ENCODE measurements around the gene ANXA2.

ANXA2 gene

GRCh38 chr15:60376677-60377095 is 21.1 kb downstream of the ANXA2 start:
- Histone ChIP-seq H3K4me2 (ENCODE audit: low read length) (no peak overlapping the region), H3K4me3 (ENCODE audit: low read length) (no peak overlapping the region), H3K27me3 (ENCODE audit: low read depth, low read length) (no peaks in the 10 kb centered on the region), H3K9me3 (ENCODE audit: insufficient read depth, low read length) (no peaks in the 10 kb centered on the region), H3K27ac (ENCODE audit: low read length) (no peak overlapping the region), H3K4me1 (ENCODE audit: low read length) (no peaks in the 10 kb centered on the region), H4K20me1 (ENCODE audit: insufficient read depth, low read length) (peaks cover 8% of the 10 kb centered on the region; the same call in 1 of the 2 replicates), H2AFZ (ENCODE audit: low read depth, low read length) (no peak overlapping the region), H3K9ac (ENCODE audit: low read length) (no peak overlapping the region), H3K36me3 (replicated peaks; ENCODE audit: low read depth, low read length) (peaks cover 35% of the 10 kb centered on the region), H3K79me2 (ENCODE audit: low read length) (no peaks in the 10 kb centered on the region)
- TF ChIP-seq, protein P1, sequence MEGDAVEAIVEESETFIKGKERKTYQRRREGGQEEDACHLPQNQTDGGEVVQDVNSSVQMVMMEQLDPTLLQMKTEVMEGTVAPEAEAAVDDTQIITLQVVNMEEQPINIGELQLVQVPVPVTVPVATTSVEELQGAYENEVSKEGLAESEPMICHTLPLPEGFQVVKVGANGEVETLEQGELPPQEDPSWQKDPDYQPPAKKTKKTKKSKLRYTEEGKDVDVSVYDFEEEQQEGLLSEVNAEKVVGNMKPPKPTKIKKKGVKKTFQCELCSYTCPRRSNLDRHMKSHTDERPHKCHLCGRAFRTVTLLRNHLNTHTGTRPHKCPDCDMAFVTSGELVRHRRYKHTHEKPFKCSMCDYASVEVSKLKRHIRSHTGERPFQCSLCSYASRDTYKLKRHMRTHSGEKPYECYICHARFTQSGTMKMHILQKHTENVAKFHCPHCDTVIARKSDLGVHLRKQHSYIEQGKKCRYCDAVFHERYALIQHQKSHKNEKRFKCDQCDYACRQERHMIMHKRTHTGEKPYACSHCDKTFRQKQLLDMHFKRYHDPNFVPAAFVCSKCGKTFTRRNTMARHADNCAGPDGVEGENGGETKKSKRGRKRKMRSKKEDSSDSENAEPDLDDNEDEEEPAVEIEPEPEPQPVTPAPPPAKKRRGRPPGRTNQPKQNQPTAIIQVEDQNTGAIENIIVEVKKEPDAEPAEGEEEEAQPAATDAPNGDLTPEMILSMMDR (IDR thresholded peaks at IDR 0.05; ENCODE audit: low read depth, low read length) = no peak
- TF ChIP-seq EZH2phosphoT487 (IDR thresholded peaks at IDR 0.05; ENCODE audit: low read depth) = no peak

GRCh38 chr15:60375306-60375705 is 22.5 kb downstream of the ANXA2 start:
- Histone ChIP-seq H3K27me3 (ENCODE audit: low read depth, low read length) (no peaks in the 10 kb centered on the region), H2AFZ (ENCODE audit: low read depth, low read length) (no peak overlapping the region), H3K4me3 (ENCODE audit: low read length) (no peak overlapping the region), H3K9me3 (ENCODE audit: insufficient read depth, low read length) (no peaks in the 10 kb centered on the region), H3K9ac (ENCODE audit: low read length) (no peak overlapping the region), H4K20me1 (ENCODE audit: insufficient read depth, low read length) (peaks cover 4% of the 10 kb centered on the region; the same call in 1 of the 2 replicates), H3K27ac (ENCODE audit: low read length) (no peak overlapping the region), H3K4me1 (ENCODE audit: low read length) (no peaks in the 10 kb centered on the region), H3K36me3 (replicated peaks; ENCODE audit: low read depth, low read length) (peaks cover 35% of the 10 kb centered on the region), H3K79me2 (ENCODE audit: low read length) (no peaks in the 10 kb centered on the region), H3K4me2 (ENCODE audit: low read length) (no peak overlapping the region)
- TF ChIP-seq EZH2phosphoT487 (IDR thresholded peaks at IDR 0.05; ENCODE audit: low read depth) = no peak
- TF ChIP-seq, protein P1 (IDR thresholded peaks at IDR 0.05; ENCODE audit: low read depth, low read length) = no peak

DNA sequence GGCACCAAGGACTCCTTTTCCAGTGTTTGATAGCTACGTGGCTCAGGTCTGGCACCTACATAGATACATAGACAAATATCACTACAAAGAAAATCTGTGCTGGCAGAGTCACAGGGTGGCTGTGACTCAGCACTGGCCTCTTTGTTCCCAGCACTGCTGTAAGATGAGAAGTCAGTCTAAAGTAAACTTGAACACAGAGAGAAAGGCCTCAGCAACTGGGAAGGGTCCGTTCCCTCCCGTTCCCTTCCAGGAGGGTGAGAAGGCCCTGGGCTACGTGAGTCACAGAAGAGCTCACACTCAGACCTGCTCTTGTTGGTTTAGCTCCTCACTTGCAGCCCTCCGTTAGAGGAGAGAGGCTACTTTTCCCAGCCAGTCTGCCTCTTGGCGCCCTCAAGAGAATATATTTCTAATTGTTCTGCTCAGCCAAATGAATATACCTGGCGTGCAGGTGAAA is 23.1 kb downstream of the ANXA2 start:
- TF ChIP-seq EZH2phosphoT487 (IDR thresholded peaks at IDR 0.05; ENCODE audit: low read depth) = no peak
- TF ChIP-seq, protein P1 (IDR thresholded peaks at IDR 0.05; ENCODE audit: low read depth, low read length) = no peak
- H3K36me3 ChIP-seq (replicated peaks; ENCODE audit: low read depth, low read length) = peaks cover 32% of the 10 kb centered on the region
- no peaks in the 10 kb centered on the region for H3K4me1 ChIP-seq (ENCODE audit: low read length)
- H3K79me2 ChIP-seq (ENCODE audit: low read length) = no peaks in the 10 kb centered on the region
- H3K4me3 ChIP-seq (ENCODE audit: low read length) = no peak overlapping the region
- H3K9ac ChIP-seq (ENCODE audit: low read length) = no peak overlapping the region
- no peak overlapping the region for H3K4me2 ChIP-seq (ENCODE audit: low read length)
- no peak overlapping the region for H2AFZ ChIP-seq (ENCODE audit: low read depth, low read length)
- H3K9me3 ChIP-seq (ENCODE audit: insufficient read depth, low read length) = no peaks in the 10 kb centered on the region
- peaks cover 4% of the 10 kb centered on the region; the same call in 1 of the 2 replicates for H4K20me1 ChIP-seq (ENCODE audit: insufficient read depth, low read length)
- no peak overlapping the region for H3K27ac ChIP-seq (ENCODE audit: low read length)
- H3K27me3 ChIP-seq (ENCODE audit: low read depth, low read length) = no peaks in the 10 kb centered on the region

- H3K79me2 ChIP-seq (ENCODE audit: low read length) = no peaks in the 10 kb centered on the region
- H3K9ac ChIP-seq (ENCODE audit: low read length) = no peak overlapping the region
- H3K27me3 ChIP-seq (ENCODE audit: low read depth, low read length) = no peaks in the 10 kb centered on the region
- H2AFZ ChIP-seq (ENCODE audit: low read depth, low read length) = no peak overlapping the region
- no peak overlapping the region for H3K4me3 ChIP-seq (ENCODE audit: low read length)
- TF ChIP-seq, protein P1 (IDR thresholded peaks at IDR 0.05; ENCODE audit: low read depth, low read length) = no peak
- no peak for TF ChIP-seq EZH2phosphoT487 (IDR thresholded peaks at IDR 0.05; ENCODE audit: low read depth)
- H3K4me2 ChIP-seq (ENCODE audit: low read length) = no peak overlapping the region
- H3K9me3 ChIP-seq (ENCODE audit: insufficient read depth, low read length) = no peaks in the 10 kb centered on the region
- peaks cover 28% of the 10 kb centered on the region for H3K36me3 ChIP-seq (replicated peaks; ENCODE audit: low read depth, low read length)
- H3K4me1 ChIP-seq (ENCODE audit: low read length) = no peaks in the 10 kb centered on the region
- peaks cover 4% of the 10 kb centered on the region; the same call in 1 of the 2 replicates for H4K20me1 ChIP-seq (ENCODE audit: insufficient read depth, low read length)
- H3K27ac ChIP-seq (ENCODE audit: low read length) = no peak overlapping the region
Observed at GRCh38 chr15:60374209-60374608, 23.6 kb downstream of the ANXA2 start.

Data from OCI-LY3 (cell line).